ENCODE measurements around the gene ATP5F1A.
"Not testable (repeated sequence)": the region's sequence is repeated elsewhere in the genome, so short reads cannot be mapped to it uniquely, and the experiment has no call there.

GRCh38 chr18:46126625-46127024 lies 28.5 kb upstream of the ATP5F1A start:
- TF ChIP-seq CTCF (IDR thresholded peaks at IDR 0.05; ENCODE audit: low read depth, low read length); EZH2phosphoT487 (IDR thresholded peaks at IDR 0.05; ENCODE audit: low read depth): not testable (repeated sequence)
